ENCODE measurements around the gene CD34.

Gene CD34

GRCh38 chr1:207904391-207904790 lies 6.5 kb downstream of the CD34 start:
- H3K27me3 ChIP-seq (ENCODE audit: control insufficient read depth, insufficient read depth, low read length) = no peaks in the 10 kb centered on the region
- no peaks in the 10 kb centered on the region for H3K36me3 ChIP-seq (ENCODE audit: control insufficient read depth, insufficient read depth, low read length)
- H3K4me3 ChIP-seq (ENCODE audit: low read length) = no peak overlapping the region
- peaks cover 7% of the 10 kb centered on the region for H3K4me1 ChIP-seq (ENCODE audit: control insufficient read depth, insufficient read depth, low read length)
- no peak overlapping the region for H3K27ac ChIP-seq (ENCODE audit: low read depth, low read length)
- H3K9ac ChIP-seq (ENCODE audit: low read length) = no peak overlapping the region

GRCh38 chr1:207903767-207904166 lies 7.2 kb downstream of the CD34 start:
- Histone ChIP-seq H3K27ac (ENCODE audit: low read depth, low read length) (no peak overlapping the region), H3K4me1 (ENCODE audit: control insufficient read depth, insufficient read depth, low read length) (peaks cover 7% of the 10 kb centered on the region), H3K4me3 (ENCODE audit: low read length) (no peak overlapping the region), H3K36me3 (ENCODE audit: control insufficient read depth, insufficient read depth, low read length) (no peaks in the 10 kb centered on the region), H3K9ac (ENCODE audit: low read length) (no peak overlapping the region), H3K27me3 (ENCODE audit: control insufficient read depth, insufficient read depth, low read length) (no peaks in the 10 kb centered on the region)

DNA sequence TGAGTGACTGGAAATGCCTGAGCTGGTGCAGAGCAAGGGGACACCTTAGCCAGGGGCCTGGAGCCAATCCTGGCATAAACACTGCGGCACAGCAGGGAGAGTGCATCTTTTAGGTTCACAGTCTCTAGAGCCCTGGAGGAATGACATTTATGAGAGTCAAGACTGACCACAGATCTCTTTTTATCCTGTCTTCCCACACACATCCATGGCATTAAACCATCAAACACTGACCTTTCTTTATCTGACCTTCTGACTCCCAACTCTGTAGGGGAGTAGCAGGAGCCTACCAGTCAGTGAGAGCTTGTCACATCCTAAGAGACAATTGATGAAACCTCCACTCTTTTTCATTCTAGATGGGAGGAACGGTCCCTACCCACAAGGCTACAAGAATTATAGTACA lies 7.9 kb downstream of the CD34 start:
- Histone ChIP-seq H3K36me3 (ENCODE audit: control insufficient read depth, insufficient read depth, low read length) (no peaks in the 10 kb centered on the region), H3K27ac (ENCODE audit: low read depth, low read length) (no peak overlapping the region), H3K9ac (ENCODE audit: low read length) (no peak overlapping the region), H3K4me3 (ENCODE audit: low read length) (no peak overlapping the region), H3K27me3 (ENCODE audit: control insufficient read depth, insufficient read depth, low read length) (no peaks in the 10 kb centered on the region), H3K4me1 (ENCODE audit: control insufficient read depth, insufficient read depth, low read length) (peaks cover 7% of the 10 kb centered on the region)

DNA sequence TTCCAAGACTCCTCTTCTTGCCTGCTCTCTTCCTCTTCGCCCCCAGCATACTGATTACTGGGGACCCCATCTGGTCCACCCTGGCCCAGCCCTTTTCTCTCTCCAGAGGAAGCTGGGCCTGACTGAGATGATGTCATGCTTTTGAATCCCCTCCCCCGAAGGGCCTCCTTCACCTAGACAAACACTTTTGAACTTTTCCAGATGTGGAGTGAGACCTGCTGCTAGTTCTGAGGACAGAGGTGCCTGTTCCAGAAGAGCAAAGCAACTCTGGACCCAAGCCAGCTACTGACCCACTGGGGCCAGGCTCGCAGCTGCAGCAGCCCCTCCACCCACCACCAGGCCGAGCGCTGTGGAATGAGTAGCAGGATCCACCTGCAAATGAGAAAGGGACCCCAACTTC lies 8.4 kb downstream of the CD34 start:
- H3K9ac ChIP-seq (ENCODE audit: low read length) = no peak overlapping the region
- H3K36me3 ChIP-seq (ENCODE audit: control insufficient read depth, insufficient read depth, low read length) = no peaks in the 10 kb centered on the region
- H3K27me3 ChIP-seq (ENCODE audit: control insufficient read depth, insufficient read depth, low read length) = no peaks in the 10 kb centered on the region
- H3K4me3 ChIP-seq (ENCODE audit: low read length) = no peak overlapping the region
- peaks cover 7% of the 10 kb centered on the region for H3K4me1 ChIP-seq (ENCODE audit: control insufficient read depth, insufficient read depth, low read length)
- no peak overlapping the region for H3K27ac ChIP-seq (ENCODE audit: low read depth, low read length)

DNA sequence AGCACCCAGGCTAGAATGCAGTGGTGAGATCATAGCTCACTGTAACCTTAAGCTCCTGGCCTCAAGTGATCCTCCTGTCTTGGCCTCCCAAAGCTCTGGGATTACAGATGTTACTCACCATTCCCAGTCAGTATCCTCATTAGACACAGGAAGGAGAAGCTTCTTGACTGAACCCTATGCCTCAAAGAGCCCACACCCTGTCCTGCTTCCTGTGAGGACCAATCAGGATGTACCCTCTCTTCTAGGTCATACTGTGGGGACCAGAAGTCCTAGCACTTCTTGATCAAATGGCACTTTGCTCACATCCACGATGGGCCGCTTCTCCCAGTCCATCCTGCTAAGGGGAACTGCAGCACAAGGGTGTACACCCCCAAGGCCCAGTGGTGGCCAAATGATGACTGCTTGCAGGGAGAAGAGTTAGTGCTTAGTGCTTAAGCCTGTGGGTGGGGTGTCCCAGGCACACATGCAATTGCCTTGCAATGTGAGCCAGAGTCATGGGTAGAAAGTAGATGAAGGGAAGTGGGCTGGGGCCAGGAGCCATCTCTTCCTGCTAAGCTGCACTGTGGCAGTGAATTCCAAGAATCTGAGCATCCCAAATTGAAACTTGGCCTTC lies 9.8 kb downstream of the CD34 start:
- H3K36me3 ChIP-seq (ENCODE audit: control insufficient read depth, insufficient read depth, low read length) = no peaks in the 10 kb centered on the region
- H3K27me3 ChIP-seq (ENCODE audit: control insufficient read depth, insufficient read depth, low read length) = no peaks in the 10 kb centered on the region
- H3K9ac ChIP-seq (ENCODE audit: low read length) = no peak overlapping the region
- H3K4me1 ChIP-seq (ENCODE audit: control insufficient read depth, insufficient read depth, low read length) = peaks cover 7% of the 10 kb centered on the region
- H3K27ac ChIP-seq (ENCODE audit: low read depth, low read length) = no peak overlapping the region
- no peak overlapping the region for H3K4me3 ChIP-seq (ENCODE audit: low read length)

DNA sequence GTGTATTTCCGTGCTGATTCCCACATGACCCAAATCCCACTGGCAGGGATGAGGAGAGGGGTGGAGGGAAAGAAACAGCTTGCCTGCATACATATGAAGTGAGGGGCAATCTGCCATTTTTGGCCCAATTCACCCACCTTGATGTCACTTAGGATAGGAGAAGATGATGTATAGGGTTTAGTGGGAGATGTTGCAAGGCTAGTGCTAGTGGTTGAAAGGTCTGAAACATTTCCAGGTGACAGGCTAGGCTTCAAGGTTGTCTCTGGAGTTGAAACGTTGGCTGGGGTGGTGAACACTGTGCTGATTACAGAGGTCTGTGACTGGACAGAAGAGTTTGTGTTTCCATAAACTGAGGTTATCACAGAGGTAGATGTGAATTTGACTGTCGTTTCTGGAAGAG lies 12.1 kb downstream of the CD34 start:
- peaks cover 7% of the 10 kb centered on the region for H3K4me1 ChIP-seq (ENCODE audit: control insufficient read depth, insufficient read depth, low read length)
- H3K9ac ChIP-seq (ENCODE audit: low read length) = no peak overlapping the region
- no peak overlapping the region for H3K4me3 ChIP-seq (ENCODE audit: low read length)
- H3K27me3 ChIP-seq (ENCODE audit: control insufficient read depth, insufficient read depth, low read length) = no peaks in the 10 kb centered on the region
- H3K36me3 ChIP-seq (ENCODE audit: control insufficient read depth, insufficient read depth, low read length) = no peaks in the 10 kb centered on the region
- no peak overlapping the region for H3K27ac ChIP-seq (ENCODE audit: low read depth, low read length)

DNA sequence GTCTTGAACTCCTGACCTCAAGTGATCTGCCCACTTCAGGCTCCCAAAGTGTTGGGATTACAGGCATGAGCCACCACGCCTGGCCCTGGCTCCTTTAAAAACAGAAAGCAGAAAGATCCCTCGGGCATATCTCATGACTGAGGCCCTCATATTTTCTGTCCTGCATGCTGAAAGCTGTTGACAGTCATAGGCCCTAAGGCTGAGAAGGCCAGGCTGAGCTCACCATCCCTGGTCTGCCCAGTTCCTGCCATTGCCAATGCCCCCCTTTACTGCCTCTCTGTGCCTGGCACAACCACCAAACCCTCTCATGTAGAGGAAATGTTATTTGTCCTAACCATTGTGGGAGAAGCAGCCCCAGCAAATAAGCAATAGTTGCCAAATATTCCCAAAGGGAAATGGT lies 12.7 kb downstream of the CD34 start:
- Histone ChIP-seq H3K4me3 (ENCODE audit: low read length) (no peak overlapping the region), H3K27ac (ENCODE audit: low read depth, low read length) (no peak overlapping the region), H3K9ac (ENCODE audit: low read length) (no peak overlapping the region), H3K4me1 (ENCODE audit: control insufficient read depth, insufficient read depth, low read length) (peaks cover 7% of the 10 kb centered on the region), H3K36me3 (ENCODE audit: control insufficient read depth, insufficient read depth, low read length) (no peaks in the 10 kb centered on the region), H3K27me3 (ENCODE audit: control insufficient read depth, insufficient read depth, low read length) (no peaks in the 10 kb centered on the region)

GRCh38 chr1:207897188-207897587 lies 13.7 kb downstream of the CD34 start:
- Histone ChIP-seq H3K36me3 (ENCODE audit: control insufficient read depth, insufficient read depth, low read length) (no peaks in the 10 kb centered on the region), H3K27me3 (ENCODE audit: control insufficient read depth, insufficient read depth, low read length) (no peaks in the 10 kb centered on the region), H3K4me3 (ENCODE audit: low read length) (no peak overlapping the region), H3K9ac (ENCODE audit: low read length) (no peak overlapping the region), H3K4me1 (ENCODE audit: control insufficient read depth, insufficient read depth, low read length) (peaks cover 2% of the 10 kb centered on the region), H3K27ac (ENCODE audit: low read depth, low read length) (no peak overlapping the region)

DNA sequence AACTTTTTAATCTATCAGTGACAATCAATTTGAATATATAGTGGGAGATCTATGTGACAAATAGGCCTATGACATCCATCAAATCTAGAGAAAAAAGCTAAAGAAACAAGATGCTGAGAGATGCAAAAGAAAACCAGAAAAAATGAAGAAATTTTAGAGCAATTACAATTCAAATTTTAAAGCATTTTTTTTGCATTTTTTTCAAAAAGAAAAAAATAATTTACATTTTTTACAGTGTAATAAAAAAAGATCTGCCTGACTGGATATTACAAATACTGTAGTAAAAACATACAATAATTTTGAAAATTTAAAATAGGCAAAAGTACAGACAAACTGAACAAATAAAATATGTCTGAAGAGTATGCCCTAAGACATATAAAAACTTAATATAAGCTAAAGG lies 14.4 kb downstream of the CD34 start:
- Histone ChIP-seq H3K27ac (ENCODE audit: low read depth, low read length) (no peak overlapping the region), H3K27me3 (ENCODE audit: control insufficient read depth, insufficient read depth, low read length) (no peaks in the 10 kb centered on the region), H3K4me1 (ENCODE audit: control insufficient read depth, insufficient read depth, low read length) (no peaks in the 10 kb centered on the region), H3K36me3 (ENCODE audit: control insufficient read depth, insufficient read depth, low read length) (no peaks in the 10 kb centered on the region), H3K9ac (ENCODE audit: low read length) (no peak overlapping the region), H3K4me3 (ENCODE audit: low read length) (no peak overlapping the region)

DNA sequence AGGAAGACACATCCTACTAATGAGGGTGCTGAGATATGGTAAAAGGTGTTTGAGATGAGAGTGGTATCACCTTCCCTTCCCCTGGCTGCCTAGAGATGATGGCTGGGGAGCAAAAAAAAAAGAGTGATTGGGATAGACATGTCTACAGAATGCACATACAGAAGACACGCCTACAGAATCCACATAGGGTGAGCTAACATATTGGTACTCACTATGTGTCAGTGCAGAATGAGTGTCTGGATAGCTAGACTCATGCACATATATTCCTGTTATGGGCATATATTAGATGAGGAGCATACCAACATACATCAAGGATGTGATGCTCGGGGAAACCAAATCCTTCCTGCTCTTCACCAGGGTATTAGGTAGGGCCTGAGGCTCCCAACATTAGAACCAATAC lies 16.2 kb downstream of the CD34 start:
- H3K36me3 ChIP-seq (ENCODE audit: control insufficient read depth, insufficient read depth, low read length) = no peaks in the 10 kb centered on the region
- H3K4me1 ChIP-seq (ENCODE audit: control insufficient read depth, insufficient read depth, low read length) = no peaks in the 10 kb centered on the region
- no peak overlapping the region for H3K27ac ChIP-seq (ENCODE audit: low read depth, low read length)
- H3K4me3 ChIP-seq (ENCODE audit: low read length) = no peak overlapping the region
- H3K9ac ChIP-seq (ENCODE audit: low read length) = no peak overlapping the region
- H3K27me3 ChIP-seq (ENCODE audit: control insufficient read depth, insufficient read depth, low read length) = no peaks in the 10 kb centered on the region

- Histone ChIP-seq H3K4me3 (ENCODE audit: low read length) (no peak overlapping the region), H3K27ac (ENCODE audit: low read depth, low read length) (no peak overlapping the region), H3K4me1 (ENCODE audit: control insufficient read depth, insufficient read depth, low read length) (no peaks in the 10 kb centered on the region), H3K27me3 (ENCODE audit: control insufficient read depth, insufficient read depth, low read length) (no peaks in the 10 kb centered on the region), H3K36me3 (ENCODE audit: control insufficient read depth, insufficient read depth, low read length) (no peaks in the 10 kb centered on the region), H3K9ac (ENCODE audit: low read length) (no peak overlapping the region)
Observed at GRCh38 chr1:207893737-207894582, 17.0 kb downstream of the CD34 start.

DNA sequence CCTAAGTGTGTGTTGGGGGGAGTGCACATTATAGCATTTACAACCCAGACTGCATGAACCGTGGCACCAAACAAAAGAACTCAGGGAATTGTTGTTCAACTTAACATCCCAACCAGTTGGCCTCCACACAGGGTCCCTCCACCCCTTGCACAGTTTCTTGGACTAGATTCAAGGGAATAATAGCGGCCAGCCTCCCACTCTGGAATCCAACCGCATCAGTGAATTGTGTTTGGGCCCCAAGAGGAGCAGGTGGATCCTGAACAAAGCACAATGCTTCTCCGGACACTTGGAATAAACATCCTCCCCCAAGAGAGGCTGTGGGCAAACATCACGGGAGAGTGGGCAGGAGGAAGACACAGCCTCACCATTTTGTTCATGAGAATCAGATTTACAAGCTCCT lies 18.2 kb downstream of the CD34 start:
- no peak overlapping the region for H3K4me3 ChIP-seq (ENCODE audit: low read length)
- no peaks in the 10 kb centered on the region for H3K4me1 ChIP-seq (ENCODE audit: control insufficient read depth, insufficient read depth, low read length)
- no peaks in the 10 kb centered on the region for H3K27me3 ChIP-seq (ENCODE audit: control insufficient read depth, insufficient read depth, low read length)
- H3K9ac ChIP-seq (ENCODE audit: low read length) = no peak overlapping the region
- H3K27ac ChIP-seq (ENCODE audit: low read depth, low read length) = no peak overlapping the region
- H3K36me3 ChIP-seq (ENCODE audit: control insufficient read depth, insufficient read depth, low read length) = no peaks in the 10 kb centered on the region

- Histone ChIP-seq H3K4me1 (ENCODE audit: control insufficient read depth, insufficient read depth, low read length) (no peaks in the 10 kb centered on the region), H3K36me3 (ENCODE audit: control insufficient read depth, insufficient read depth, low read length) (no peaks in the 10 kb centered on the region), H3K27me3 (ENCODE audit: control insufficient read depth, insufficient read depth, low read length) (no peaks in the 10 kb centered on the region), H3K4me3 (ENCODE audit: low read length) (no peak overlapping the region), H3K27ac (ENCODE audit: low read depth, low read length) (no peak overlapping the region), H3K9ac (ENCODE audit: low read length) (no peak overlapping the region)
Observed at GRCh38 chr1:207891148-207891547, 19.8 kb downstream of the CD34 start.

Measured in rectal smooth muscle tissue (tissue), 1 donor.